ENCODE results near the gene GPBAR1.

The GPBAR1 gene

DNA sequence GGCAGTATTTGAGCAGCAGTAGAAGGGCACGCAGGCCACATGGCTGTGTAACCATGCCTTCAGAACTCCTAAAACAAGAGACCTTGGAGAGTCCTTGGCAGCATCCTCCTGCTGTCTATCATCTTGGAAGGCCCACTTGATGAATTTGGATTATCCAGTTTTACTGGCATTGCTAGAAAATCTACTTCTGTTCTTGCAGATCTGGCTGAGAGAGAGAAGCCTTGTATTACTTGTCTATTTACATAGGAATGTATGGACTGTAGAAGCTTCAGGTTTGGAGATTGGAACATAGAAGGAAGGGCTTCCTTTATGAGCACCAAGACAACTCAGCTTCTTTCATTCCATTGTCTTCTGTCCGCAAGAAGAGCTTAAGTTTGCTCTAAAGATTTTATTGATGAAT lies 16.1 kb upstream of the GPBAR1 start:
- DNase-seq, result no peak

DNA sequence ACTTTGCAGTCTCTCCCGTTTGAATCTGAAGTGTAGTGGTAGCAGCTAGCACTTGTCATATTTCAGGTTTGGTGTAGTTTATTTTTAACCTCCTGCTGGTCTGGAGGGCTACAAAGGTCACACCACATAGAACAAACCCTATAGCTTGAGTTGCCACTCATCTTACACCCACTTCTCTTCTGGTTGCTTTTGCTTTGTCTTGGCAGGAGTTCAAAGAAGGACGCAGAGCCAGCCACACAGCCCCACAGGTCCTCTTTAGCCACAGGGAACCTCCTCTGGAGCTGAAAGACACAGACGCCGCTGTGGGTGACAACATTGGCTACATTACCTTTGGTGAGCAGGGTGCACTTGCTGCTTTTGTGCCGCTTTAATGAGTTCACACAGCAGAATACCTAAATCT lies 15.6 kb upstream of the GPBAR1 start:
- DNase-seq, result no peak

DNA sequence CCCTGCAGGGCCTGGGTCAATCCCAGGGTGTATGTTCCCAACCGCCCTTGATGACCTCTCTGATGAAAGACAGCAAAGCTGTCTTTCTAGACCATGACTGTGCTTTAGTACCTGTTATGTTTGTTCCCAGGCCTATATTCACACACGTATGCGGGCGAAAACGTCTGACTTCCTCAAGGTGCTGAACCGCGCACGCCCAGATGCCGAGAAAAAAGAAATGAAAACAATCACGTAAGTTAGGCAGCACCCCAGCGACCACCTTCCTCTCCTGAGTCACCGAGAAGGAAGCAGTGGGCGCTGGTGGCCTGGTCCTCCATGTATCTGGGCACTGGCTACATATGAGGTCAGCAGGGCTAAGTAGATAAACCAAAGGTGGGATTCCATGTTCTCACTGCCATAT lies 11.1 kb upstream of the GPBAR1 start:
- DNase-seq, result no peak

DNA sequence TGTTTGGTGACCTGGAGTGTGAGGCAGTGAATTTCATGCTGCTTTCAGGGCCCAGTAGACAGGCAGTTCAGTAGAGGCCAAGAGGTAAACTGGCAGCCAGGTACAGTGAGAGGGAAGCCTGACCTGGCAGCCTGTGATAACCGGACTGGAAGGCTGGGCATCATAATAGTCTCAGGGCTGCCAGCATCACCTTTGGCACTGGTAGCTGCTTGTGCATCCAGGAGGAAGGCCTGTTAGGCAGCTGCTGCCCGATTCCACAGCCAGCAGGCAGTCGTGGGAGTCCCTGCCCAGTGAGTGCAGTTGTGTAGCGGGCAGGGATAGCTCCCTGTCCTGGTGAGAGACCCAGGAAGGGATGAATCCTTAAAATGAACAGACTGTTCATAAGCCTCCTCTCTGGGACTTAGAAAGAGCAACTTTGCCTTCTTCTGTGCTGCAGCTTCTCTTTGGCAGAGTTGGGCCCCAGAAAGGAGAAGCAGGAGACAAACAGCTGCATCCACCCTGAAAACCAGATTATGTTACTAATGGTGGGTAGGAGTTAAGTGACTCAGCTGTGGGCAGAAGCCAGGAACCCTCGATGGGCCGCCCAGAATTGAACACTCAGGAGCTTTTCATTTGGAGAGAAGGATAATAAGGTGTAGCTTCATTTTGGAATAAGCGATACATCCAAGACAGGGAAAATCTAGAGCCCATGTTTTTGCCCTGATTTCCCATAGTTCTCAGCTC lies 8.1 kb upstream of the GPBAR1 start:
- no peak for DNase-seq

DNA sequence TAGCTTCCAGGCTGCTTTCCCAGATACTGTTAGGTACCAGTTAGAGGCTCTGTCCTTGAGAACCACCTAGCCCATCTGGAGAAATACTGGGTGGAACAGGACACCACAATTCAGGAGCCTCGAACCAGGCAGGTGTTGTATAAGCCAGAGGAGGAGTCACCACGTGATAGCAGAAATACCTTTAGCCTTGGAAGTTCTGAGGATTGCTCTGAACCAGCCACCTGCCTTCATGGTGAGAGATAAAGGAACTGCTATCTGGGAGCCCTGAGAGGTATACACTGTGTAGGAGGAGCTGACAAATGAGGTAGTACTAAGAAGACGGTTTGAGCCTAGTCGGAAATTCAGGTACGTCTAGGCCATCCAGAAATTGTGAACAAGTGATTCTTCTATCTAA lies 7.6 kb upstream of the GPBAR1 start:
- no peak for DNase-seq

DNA sequence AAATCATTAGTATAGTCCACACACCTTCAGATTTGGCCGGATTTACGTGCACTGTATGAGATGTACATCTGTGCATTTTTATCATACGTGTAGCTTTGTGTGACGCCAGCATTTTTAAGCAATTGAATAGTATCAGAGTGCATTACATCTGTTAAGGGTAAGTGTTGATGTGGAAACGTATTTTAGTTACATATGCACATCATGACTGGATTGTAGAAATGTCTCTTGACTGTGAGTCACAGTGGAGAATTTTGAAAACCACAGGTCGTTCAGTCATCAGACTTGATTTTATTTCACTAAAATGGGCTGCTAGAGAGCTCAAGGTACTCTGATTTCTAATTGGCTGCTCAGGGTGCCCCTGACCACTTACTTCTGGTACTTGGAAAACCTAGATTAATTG lies 5.4 kb upstream of the GPBAR1 start:
- DNase-seq, result no peak

DNA sequence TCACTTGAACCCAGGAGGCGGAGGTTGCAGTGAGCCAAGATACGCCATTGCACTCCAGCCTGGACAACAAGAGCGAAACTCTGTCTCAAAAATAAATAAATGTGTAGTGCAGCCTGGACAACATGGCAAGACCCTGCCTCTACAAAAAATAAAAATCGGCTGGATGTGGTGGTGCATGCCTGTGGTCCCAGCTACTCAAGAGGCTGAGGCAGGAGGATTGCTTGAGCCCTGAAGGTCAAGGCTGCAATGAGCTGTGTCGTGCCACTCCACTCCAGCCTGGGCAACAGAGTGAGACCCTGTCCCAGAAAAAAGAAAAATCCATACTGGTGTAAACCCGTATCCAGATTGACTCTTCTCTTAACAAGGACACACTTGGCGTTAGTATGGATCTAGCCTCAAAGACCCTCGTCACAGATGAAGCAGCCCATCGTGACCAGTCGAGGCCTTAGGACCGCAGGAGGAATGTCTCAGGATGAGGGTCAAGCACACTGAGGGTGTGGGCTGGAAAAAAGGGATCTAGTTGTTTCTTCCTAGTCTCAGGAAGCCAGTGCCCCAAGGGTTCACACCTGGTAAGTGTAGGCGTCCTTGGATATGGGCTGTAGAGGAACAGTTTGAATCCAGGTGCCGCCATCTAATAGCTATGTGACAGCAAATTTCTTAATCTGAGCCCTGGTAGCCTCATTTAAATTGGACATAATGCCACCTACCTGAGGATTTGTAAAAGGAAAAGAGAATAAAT lies 4.0 kb upstream of the GPBAR1 start:
- DNase-seq, result no peak

DNA sequence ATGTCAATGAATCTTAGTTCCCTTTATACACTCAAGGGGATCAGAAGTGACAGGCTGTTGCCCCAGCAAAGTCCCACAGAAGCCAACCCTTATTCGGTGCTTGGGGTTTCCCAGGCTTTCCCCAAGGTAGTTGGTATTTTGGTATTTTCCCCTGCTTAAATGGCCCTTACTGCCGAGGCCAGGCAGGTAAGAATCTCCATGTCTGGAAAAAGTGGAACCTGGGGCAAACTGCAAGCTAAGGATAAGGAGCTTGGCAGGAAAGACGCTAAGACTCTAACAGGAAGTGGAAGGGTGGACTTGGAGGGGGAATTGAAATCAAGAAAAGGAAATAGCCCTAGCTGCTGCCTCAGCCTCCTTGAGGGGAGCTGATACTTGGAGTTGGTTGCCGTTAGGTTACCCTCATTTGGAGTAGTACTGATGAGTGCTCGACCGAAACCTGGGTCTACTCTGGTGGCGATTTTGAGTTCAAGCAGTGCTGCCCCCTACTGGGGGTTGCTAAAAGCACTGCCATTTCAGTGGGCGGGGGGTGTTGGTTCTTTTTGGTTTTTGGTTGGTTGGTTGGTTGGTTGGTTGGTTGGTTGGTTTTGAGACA lies 3.3 kb upstream of the GPBAR1 start:
- DNase-seq, result no peak

DNA sequence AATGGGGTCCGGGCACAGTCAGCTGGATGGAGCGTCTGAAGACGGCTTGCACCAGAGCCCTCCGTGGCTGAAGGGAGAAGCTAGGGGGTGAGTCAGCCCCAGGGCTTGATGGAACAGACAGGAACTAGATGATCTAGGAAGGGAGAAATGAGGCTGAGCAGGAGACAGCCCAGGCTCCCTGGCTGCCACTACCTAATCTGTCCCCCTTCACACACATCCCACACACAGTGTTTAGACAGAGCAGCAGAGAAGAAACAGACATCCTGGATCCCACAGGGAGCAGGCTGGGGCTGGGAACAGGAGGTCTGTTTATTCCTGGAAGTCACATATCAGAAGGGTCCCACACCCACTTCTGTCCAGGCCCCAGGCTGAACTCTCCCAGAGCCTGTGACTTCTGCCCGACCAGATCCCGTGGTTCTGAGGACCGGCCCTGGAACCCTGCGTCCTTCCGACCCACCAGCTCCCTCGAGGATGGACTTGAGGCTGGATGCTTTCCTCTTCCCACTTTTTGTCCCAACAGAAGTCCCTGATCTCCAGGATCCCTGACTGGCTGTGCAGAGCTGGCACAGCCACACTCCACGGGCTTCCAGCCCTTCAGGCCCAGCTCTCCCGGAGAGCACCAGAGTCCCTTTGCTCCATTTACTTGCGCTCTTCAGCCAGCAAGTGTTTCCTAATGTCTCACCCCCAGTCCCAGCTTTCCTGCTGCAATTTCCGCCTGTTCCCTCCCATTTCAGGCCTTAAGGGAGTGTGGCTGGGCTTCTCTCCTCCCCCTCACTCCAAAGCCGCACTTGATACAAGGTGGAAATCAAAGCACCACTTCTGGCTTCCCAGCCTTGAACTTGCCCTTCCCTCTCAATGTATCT lies 1.5 kb upstream of the GPBAR1 start:
- no peak for DNase-seq

DNA sequence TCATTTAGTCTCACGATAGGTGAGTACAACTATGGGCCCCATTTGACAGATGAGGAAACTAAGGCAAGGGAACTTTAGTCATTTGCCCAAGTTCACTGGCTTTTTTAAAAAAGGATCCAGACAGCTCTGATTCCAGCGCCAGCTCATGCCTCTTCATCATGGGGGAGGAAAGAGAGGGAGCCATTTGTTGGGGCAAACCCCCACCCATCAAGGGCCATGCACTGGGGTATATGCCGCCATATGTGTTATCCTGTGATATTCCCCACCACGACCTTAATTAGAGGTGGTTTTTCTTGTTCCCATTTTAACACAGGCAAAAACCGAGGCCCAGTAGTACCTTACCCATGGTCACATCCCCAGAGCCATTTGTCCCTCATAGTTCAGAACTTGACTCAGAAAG lies 649 bp upstream of the GPBAR1 start:
- DNase-seq, result no peak

DNA sequence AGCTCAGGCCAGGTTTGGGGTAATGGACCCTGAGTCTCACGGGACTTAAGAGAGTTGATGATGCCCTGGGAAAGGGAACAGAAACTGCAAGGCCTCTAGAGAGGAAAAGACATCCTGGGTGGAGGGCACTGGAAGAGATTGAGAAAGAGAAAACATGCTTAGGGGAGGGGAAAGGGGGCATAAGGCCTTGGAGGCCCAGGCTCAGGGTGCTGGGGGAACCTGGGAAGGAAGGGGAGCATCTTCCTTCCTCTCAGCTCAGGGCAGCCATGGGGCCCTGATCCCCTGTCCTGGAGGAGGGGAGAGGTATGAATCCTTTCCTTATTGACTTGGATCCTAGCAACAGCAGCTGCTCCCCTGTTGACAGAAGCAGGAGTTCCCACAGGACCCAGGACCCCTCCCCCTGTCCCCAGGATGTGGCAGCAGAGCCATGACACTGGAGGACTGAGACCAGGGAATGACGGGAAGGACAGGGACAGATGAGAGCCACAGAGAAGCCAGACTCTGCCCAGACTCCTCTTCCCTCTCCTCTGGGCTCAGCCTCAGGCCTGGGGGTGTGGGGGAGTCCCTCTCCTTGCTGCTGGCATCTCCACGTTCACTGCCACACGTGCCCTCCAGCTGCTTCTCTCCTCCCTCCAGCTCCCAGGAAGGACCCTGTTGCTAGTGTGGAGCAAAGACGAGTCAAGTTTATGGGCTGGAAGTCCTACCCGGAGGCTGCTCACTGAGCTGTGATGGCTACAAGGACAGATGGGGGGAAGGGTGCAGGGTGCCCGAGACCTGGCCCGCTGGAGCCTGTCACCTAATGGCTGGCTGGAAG lies 815 bp downstream of the GPBAR1 start:
- DNase-seq, result peak; percentile 41 to 44

DNA sequence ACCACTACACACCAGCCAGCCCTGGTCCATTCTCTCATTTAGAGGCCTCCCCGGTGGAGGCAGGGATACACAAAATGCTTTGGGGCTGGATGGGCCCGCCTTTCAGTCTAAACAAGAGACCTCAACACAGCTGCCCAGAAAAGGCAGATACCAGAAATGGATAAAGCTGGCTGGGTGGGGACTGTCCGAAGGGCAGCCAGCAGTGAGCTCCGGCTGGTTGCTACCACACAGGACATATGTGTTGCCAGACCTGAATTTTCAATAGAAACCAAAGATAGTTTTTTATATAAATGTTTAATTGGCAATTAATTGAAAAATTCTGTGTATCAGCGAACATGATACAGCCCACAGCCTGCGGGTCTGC lies 1.4 kb downstream of the GPBAR1 start:
- DNase-seq, result no peak

DNA sequence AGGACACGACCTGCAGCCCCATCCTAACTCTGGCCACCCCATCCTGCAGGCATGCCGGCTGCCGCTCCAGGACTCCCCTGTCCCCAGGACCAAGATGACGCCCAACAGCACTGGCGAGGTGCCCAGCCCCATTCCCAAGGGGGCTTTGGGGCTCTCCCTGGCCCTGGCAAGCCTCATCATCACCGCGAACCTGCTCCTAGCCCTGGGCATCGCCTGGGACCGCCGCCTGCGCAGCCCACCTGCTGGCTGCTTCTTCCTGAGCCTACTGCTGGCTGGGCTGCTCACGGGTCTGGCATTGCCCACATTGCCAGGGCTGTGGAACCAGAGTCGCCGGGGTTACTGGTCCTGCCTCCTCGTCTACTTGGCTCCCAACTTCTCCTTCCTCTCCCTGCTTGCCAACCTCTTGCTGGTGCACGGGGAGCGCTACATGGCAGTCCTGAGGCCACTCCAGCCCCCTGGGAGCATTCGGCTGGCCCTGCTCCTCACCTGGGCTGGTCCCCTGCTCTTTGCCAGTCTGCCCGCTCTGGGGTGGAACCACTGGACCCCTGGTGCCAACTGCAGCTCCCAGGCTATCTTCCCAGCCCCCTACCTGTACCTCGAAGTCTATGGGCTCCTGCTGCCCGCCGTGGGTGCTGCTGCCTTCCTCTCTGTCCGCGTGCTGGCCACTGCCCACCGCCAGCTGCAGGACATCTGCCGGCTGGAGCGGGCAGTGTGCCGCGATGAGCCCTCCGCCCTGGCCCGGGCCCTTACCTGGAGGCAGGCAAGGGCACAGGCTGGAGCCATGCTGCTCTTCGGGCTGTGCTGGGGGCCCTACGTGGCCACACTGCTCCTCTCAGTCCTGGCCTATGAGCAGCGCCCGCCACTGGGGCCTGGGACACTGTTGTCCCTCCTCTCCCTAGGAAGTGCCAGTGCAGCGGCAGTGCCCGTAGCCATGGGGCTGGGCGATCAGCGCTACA lies 2.1 kb downstream of the GPBAR1 start:
- no peak for DNase-seq

DNA sequence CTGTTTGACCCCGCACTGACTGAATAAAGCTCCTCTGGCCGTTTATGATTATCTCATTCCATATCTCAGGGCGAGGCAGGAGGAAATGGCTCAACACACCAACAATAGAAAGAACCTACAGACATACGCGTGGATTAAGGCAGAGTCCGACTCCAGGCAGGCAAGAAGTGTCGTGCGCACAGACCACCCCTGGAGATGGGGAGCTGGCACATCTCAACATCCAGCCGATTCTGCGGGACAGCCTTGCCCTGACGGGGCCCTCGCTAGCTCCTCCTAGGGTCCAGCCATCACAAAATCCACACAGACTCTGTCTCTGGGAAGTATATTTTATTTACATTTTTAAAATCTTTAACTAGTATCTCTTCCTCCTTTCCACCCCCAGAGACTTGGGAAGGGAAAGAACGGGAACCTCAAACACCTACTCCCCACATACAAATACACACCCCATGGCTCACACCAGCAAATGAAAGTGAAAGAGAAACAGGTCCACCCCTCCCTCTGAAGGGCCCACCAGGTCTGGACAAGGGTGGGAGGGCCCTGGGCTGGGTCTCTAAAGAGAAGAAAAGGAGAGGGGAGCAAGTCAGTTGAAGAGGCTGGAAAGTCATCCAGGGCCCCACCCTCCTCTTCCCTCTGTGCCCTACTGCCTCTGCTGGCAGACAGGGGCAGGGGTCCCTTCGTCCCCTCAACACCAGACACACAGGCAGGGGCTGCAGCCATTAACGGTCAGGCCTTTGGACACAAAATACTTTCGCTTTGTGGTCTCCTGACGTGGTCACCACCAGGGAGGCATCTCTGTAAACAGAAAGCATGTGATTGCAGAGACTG lies 3.2 kb downstream of the GPBAR1 start:
- DNase-seq, result no peak

DNA sequence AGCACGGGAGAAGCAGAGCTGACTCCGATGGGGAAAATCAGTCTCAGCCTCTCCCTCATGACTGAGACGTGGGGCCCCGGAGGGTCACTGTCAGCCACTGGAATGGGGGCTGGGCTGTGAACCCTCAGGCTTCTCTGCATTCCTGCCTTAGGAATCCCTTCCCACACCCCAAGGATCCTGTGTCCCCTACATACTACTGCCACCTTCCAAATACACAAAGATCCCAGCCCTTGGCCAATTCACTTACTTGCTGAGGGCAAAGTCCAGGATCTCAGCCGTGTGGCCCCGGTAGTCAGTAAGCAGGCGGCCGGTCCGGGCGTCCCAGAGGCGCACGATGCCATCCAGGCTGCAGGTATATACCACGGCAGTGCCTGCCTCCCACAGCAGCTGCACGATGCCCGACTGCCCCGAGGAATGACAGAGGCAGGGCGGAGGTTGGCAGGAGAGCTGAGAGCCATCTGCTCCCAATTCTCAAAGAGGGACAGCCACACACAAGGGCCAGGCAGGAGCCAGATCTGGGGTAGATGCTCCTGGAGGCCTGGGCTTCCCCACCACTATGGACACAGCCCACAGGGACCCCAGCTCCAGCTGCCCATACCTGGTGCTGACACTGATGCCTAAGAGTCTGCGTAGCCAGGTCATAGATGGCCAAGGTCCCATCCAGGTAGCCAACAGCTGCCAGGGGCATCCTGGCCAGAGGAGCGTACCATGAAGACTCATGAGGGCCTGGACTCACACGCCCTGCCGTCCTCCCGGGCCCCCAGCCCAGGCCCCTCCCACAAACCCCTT lies 4.2 kb downstream of the GPBAR1 start:
- no peak for DNase-seq

DNA sequence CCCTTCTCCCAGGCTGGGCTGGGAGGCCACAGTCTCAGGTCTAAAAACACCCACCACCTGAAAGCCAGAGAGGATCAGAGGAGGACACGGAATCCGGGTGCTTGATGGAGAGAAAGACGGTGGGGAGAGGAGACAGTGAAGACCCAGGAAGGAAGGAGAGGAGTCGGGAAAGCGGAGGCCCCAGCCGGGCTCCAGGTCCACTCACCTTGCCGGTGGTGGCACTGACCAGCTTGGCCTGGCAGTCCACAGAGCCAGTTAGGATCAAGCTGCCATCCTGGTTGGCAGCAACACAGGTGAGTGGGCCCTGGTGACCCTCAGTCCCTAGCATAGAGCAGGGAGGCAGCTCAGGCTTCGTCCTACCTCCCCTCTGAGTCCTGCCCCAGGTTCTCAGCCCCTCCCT lies 4.8 kb downstream of the GPBAR1 start:
- DNase-seq, result no peak

DNA sequence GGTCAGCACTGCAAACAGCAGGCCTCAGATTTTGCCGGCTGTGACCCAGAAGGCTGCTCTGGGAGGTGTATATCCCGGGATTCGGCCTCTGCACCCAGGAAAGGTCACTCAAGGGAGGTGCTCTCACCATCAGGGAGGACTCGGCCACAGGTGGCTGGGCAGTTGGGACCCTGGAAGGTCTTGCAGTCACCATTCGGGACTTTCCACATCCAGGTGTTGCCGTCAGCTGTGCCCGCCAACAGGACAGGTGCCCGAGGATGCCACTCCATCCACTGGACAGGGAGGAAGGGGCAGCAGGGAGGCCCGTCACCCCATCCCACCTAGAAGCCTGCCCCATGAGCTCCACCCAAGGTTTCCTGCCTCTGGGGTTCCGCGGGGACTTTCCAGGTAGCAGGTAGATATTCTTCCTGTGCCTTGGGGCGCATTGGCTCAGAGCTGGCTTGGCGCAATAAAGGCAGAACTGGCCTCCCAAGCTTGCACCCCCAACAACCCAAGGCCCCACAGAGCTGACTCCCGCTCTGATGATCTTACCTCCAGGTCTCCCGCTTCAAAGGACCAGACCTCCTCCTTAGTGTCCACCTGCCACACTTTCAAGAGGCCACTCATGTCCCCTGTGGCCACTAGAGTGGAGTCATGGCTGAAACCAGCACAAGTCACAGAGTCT lies 5.6 kb downstream of the GPBAR1 start:
- no peak for DNase-seq

DNA sequence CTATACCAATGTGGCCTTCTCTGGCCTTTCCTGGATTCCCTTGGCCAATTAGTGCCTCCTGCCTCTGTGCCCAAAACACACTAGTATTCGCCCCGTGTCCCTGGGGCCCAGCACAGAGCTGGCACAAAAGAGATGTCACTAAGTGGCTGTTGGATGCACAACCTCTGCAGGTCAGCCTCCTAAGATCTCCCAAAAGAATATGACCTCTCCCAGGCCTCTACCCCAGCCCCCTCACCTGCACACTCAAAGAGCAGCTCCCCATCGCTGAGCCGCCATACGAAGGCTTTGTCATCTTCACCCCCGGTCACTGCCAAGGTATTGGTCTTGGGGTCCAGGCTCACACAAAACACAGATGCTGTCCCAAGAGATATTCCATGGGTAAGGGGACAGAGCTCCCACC lies 6.4 kb downstream of the GPBAR1 start:
- no peak for DNase-seq

Data from SHP77 (cell line).